Heart left ventricle (tissue), 16 donors: Measurements from ENCODE around the gene NUDT3. TPM values are rescaled to one million over a fixed set of nuclear protein-coding genes. Genes with fewer than 3 reads are reported as not detected.
A peak's percentile ranks its signal among the peaks of the same experiment; 100 is the strongest.

ENCODE experiments used
- ATAC-seq, 4 donors: fragments of 200-7000 bp; cut with Tn5 transposase; one replicate each; pipeline ENCODE4 v1.9.1; 2020 to 2022; ENCODE audit warnings: moderate library complexity in 4 of 4, mild to moderate bottlenecking in 3 of 4, moderate number of reproducible peaks in 1 of 4
- DNase-seq, 5 donors: peaks; one replicate each; pipeline ENCODE4 v3.0.0-alpha.2; 2020
- H3K27ac ChIP-seq, 12 donors: fragments of 200-600 bp; sonication (generic) in 4 of 12; one replicate each; pipeline versions ENCODE4 v1.5.0 to v1.8.0; 2016 to 2022; ENCODE audit warnings: mild to moderate bottlenecking in 2 of 12
- H3K27me3 ChIP-seq, 9 donors: fragments of 200-600 bp; sonication (generic) in 2 of 9; one replicate each; pipeline versions ENCODE4 v1.5.1 to v1.8.0; 2016 to 2022; ENCODE audit warnings: mild to moderate bottlenecking in 3 of 9
- H3K36me3 ChIP-seq, 9 donors: fragments of 200-600 bp; sonication (generic) in 2 of 9; one replicate each; pipeline versions ENCODE4 v1.5.0 to v1.8.0; 2018 to 2022; ENCODE audit warnings: mild to moderate bottlenecking in 2 of 9
- H3K4me1 ChIP-seq, 12 donors: fragments of 200-600 bp; sonication (generic) in 4 of 12; one replicate each; pipeline versions ENCODE4 v1.5.0 to v1.8.0; 2016 to 2022; ENCODE audit warnings: mild to moderate bottlenecking in 3 of 12
- H3K4me3 ChIP-seq, 12 donors: fragments of 200-600 bp; sonication (generic) in 4 of 12; one replicate each; pipeline versions ENCODE4 v1.5.0 to v1.8.0; 2017 to 2022; ENCODE audit warnings: mild to moderate bottlenecking in 9 of 12, moderate library complexity in 4 of 12
- H3K9me3 ChIP-seq, 12 donors: fragments of 200-600 bp; sonication (generic) in 4 of 12; one replicate each; pipeline versions ENCODE4 v1.5.0 to v1.8.0; 2016 to 2022; ENCODE audit warnings: mild to moderate bottlenecking in 1 of 12
- CTCF ChIP-seq, 12 donors: fragments of 200-600 bp; sonication (generic) in 4 of 12; IDR thresholded peaks; one replicate each; pipeline versions ENCODE4 v1.5.0 to v1.8.0; 2018 to 2022; ENCODE audit warnings: antibody characterized with exemption in 12 of 12, mild to moderate bottlenecking in 5 of 12
- POLR2A ChIP-seq, 2 donors: fragments of 450-650 bp; IDR thresholded peaks; one replicate each; pipeline ENCODE4 v1.6.1; 2017; ENCODE audit warnings: antibody characterized with exemption in 2 of 2, mild to moderate bottlenecking in 2 of 2, moderate library complexity in 2 of 2
- WGBS, 4 donors: extraction: QIAGEN DNeasy Blood & Tissue Kit in 2 of 4; methylation state at CpG; one replicate each; pipeline versions ENCODE4 v1.1.5 to v1.1.7; 2013 to 2018; 5-methylcytosine and 5-hydroxymethylcytosine counted together
- intact Hi-C, 10 donors: fragments of 100-400 bp; cut with DNase I; formaldehyde crosslinking; loops; one replicate each; pipeline versions ENCODE4 v1.11.1 to v1.14.2; 2022
- polyA plus RNA-seq, 2 donors: library from polyadenylated mRNA; stranded (reverse); fragments of 200-250 nt; gene quantifications; one replicate each; pipeline ENCODE4 v1.2.3, GENCODE V29; 2013
- total RNA-seq, 9 donors: library from RNA; depleted of rRNA in 2 of 9; stranded (reverse); fragments of >200 nt in 2 of 9; fragmentation: NEBNext Ultra II Directional in 3 of 9; extraction: Animal tissue kit (Norgen Biotek cat#: 25700) in 3 of 9; gene quantifications; one replicate each; pipeline versions ENCODE4 v1.1.0 to v1.2.4, GENCODE V29; 2016 to 2023
- donor health status: ischemic (EF 13 %, LVEDD 7.1; RV severe dilation, severe dysfunction).
- donor health status: healthy with polysubstance abuse.
- donor health status: DM: no; HTN: yes; CAD: no.
- donor health status: DM: no; HTN: no; CAD: no.
- donor health status: ischemic (EF 25% LVEDD 6.9; RV normal size, moderate dysfunction).
- donor health status: ischemic (EF 25% LVEDD 5.7; RV mildly dilated, moderate dysfunction).
- donor health status: healthy.
- donor health status: DM: yes; HTN: yes; CAD: no.
- donor health status: ischemic (EF 35%, LVEDD 5.7; RV mildly dilated, moderate dysfunction).
- donor health status: nonischemic (EF 11% LVEDD 7.7; RV severe dilation, severe dysfunction).
- donor health status: DM: yes; HTN: yes; CAD: no.
- donor health status: PGD.
- donor health status: ischemic (EF 29% LVEDD 5.4; RV normal size, mild dysfunction).
- donor health status: nonischemic (EF 23%, LVEDD 6.1; RV moderate dilation, normal function).

Gene NUDT3
- total and polyA plus RNA-seq, 11 donors: 15.9 to 68.4 (median 54.5) TPM

GRCh38 chr6:34234667-34235306 lies 157.7 kb downstream of the NUDT3 start:
- Histone ChIP-seq H3K4me1 (peaks cover 0 to 25% (median 12%) of the 10 kb centered on the region in 12 donors), H3K27ac (peak overlapping the region in 7 of 12 donors; percentile 81 to 94 (median 87)), H3K36me3 (no peaks in the 10 kb centered on the region), H3K9me3 (no peaks in the 10 kb centered on the region), H3K4me3 (peak overlapping the region in 1 of 12 donors; percentile 73), H3K27me3 (no peaks in the 10 kb centered on the region)
- no peak for TF ChIP-seq POLR2A (IDR thresholded peaks at IDR 0.05)
- 78 to 84% (median 82%) methylated on average over 43 to 53 of the region's 53 CpGs for WGBS, 4 donors
- intact Hi-C loops: loop anchor here in 2 of 10 donors (5.0 kb wide), 1 partner anchor 37 kb away; no protein-coding TSS in a partner anchor
- ATAC-seq (no peak), DNase-seq (no peak)

GRCh38 chr6:34233867-34234266 lies 158.6 kb downstream of the NUDT3 start:
- Histone ChIP-seq H3K27ac (no peak overlapping the region), H3K4me3 (no peak overlapping the region), H3K4me1 (peaks cover 0 to 25% (median 12%) of the 10 kb centered on the region in 12 donors), H3K27me3 (no peaks in the 10 kb centered on the region), H3K9me3 (no peaks in the 10 kb centered on the region), H3K36me3 (no peaks in the 10 kb centered on the region)
- no peak for DNase-seq
- intact Hi-C loops: loop anchor here in 1 of 10 donors (5.0 kb wide), 1 partner anchor 37 kb away; no protein-coding TSS in a partner anchor
- no peak for ATAC-seq
- TF ChIP-seq POLR2A (IDR thresholded peaks at IDR 0.05) (no peak), CTCF (IDR thresholded peaks at IDR 0.05) (no peak)
- WGBS, 4 donors: 88 to 91% (median 90%) methylated on average over 7 of the region's 7 CpGs

GRCh38 chr6:34232901-34233300 lies 159.6 kb downstream of the NUDT3 start:
- TF ChIP-seq CTCF (IDR thresholded peaks at IDR 0.05): no peak
- TF ChIP-seq POLR2A (IDR thresholded peaks at IDR 0.05): no peak
- 78 to 82% (median 80%) methylated on average over 5 of the region's 5 CpGs for WGBS, 4 donors
- Histone ChIP-seq H3K36me3 (no peaks in the 10 kb centered on the region), H3K9me3 (no peaks in the 10 kb centered on the region), H3K4me1 (peaks cover 0 to 18% (median 10%) of the 10 kb centered on the region in 12 donors), H3K4me3 (no peak overlapping the region), H3K27ac (no peak overlapping the region), H3K27me3 (no peaks in the 10 kb centered on the region)
- no peak for ATAC-seq
- intact Hi-C loops: loop anchor here in 1 of 10 donors (5.0 kb wide), 1 partner anchor 36 kb away; no protein-coding TSS in a partner anchor
- DNase-seq: no peak

- H3K27me3 ChIP-seq: no peaks in the 10 kb centered on the region
- DNase-seq (no peak), ATAC-seq (no peak)
- no peaks in the 10 kb centered on the region for H3K36me3 ChIP-seq
- 95 to 98% (median 97%) methylated on average over 17 of the region's 17 CpGs for WGBS, 4 donors
- no peak overlapping the region for H3K4me3 ChIP-seq
- no peak for TF ChIP-seq POLR2A (IDR thresholded peaks at IDR 0.05)
- TF ChIP-seq CTCF (IDR thresholded peaks at IDR 0.05): no peak
- intact Hi-C loops: loop anchor here in 1 of 10 donors (5.0 kb wide), 1 partner anchor 34 kb away; no protein-coding TSS in a partner anchor
- no peak overlapping the region for H3K27ac ChIP-seq
- H3K9me3 ChIP-seq: no peaks in the 10 kb centered on the region
- H3K4me1 ChIP-seq: peaks cover 0 to 15% (median 9%) of the 10 kb centered on the region in 12 donors
Observed at GRCh38 chr6:34231566-34232336, 160.7 kb downstream of the NUDT3 start.
